ENCODE data around the gene FAM171A1.
A peak's percentile ranks its signal among the peaks of the same experiment; 100 is the strongest.
"Not testable (repeated sequence)": the region's sequence is repeated elsewhere in the genome, so short reads cannot be mapped to it uniquely, and the experiment has no call there.

Gene FAM171A1

DNA sequence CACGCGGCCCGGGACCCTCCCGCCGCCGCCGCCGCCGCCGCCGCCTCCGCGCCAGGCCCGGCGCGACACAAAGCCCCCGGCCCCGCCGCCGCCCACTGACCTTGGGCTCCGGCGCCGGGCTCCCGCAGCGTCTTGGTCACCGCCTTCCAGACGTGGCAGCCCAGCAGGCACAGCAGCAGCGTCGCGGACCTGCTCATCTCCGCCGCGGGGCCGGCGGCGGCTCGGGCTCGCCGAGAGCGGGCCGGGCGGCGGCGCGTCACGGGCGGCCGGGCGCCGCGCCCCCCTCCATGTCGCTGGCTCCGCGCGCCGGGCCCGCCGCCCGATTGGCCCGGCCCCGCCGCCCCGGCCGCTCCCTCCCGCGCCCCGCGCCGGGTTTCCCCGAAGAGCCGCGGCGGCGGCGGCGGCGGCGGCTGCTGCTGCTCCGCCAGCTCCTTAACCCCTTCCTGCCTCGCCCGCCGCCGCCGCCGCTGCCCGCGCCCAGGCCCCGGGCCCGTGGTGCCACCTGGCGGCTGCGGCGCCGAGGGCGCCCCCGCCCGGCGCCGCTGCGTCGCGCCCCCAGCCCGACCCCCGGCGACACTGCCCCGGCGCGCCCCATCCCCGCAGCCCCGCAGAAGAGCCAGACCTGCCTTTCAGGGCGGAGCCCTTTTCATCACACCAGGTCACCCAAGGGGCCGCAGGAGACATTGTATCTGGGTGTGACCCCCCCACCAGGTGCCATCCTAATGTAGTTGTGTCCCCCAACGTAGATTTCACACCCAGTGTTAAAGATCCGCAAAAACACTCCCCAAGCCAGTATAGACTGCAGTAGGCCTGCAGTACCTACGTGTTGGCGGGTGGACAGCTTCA is at the start of gene FAM171A1:
FAM171A1 (minus strand) TSS at position 434 of the 846 bp plus-strand sequence; CDS start at position 197, 237 bp downstream.
- DNase-seq = no peak

DNA sequence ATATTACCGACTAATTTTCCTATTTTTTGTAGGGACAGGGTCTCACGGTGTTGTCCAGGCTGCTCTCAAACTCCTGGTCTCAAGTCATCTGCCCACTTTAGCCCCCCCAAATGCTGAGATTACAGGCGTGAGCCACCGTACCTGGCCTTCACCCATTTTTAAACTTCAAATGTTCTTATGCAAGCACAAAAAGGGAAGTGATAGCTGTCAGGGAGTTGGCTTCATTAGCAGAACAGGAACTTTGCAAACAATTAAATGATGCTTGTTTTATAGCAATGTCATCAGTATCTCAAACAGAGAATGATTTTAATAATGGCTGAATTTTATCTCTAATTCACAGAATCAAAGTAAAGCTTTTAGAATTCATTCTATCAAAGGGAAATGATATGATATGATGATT is 49.8 kb upstream of the FAM171A1 start:
- no peak for DNase-seq

DNA sequence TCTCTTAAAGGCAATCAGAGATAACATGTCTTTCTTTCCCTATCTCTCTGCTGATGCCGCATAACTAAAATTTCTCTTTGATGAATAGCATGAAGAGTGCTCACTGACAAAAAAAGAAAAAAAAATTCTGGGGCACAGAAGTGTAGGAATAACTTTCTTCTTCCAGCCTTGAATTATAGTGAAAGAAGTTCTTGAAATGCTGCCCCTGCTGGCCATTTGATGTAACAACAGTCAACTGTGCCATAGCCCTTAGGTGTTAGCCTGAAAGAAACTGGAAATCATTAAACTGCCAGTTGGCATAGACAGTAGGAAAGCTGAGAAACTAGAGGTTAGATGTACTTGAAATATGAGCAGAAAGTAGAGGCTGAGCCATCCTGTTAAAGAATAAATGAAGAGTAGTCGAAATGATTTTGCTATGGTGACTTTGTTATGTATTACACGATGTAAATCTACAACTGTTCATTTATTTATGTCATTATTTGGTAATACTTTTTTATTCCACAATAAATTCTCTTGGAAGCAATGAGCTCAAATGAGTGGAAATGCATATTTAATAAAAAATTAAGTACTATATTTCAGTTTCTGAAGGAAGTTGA is 48.3 kb upstream of the FAM171A1 start:
- DNase-seq = peak in 1 of 2 experiments; percentile 36

DNA sequence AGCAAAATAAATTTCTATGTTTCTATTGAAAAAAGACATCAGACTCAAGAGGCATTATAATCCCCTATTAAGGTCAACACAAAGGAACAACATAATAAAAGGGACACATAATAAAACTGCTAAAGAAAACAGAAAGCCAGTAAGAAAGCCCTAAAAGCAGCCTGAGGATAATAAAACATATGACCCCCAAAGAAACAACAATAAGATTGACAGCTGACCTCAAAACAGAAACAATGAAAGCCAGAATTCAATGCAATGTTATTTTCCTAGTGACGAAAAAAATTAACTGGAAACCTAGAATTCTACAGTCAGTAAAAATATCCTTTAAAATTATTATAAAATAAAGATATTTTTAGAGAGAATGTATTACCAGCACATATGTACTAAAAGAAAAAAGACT is 44.9 kb upstream of the FAM171A1 start:
- DNase-seq = no peak

DNA sequence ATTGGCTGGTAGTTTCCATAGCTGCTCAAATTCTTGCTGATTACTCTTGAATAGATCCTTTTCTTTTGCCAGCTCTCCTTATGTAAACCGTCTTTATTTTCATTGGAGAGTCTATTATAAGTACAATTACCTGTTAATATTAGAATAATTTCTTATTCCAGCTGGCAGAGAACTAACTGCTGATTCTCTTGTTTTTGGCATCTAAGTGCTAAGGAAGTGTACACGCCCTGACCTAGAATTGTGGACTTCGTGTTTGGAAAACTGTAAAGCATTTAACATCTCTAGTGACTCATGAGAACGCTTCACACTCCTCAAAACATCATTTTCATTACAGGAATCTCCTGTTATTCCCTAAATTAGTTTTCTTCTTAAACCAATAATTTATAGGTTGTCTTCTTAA is 39.9 kb upstream of the FAM171A1 start:
- no peak for DNase-seq

DNA sequence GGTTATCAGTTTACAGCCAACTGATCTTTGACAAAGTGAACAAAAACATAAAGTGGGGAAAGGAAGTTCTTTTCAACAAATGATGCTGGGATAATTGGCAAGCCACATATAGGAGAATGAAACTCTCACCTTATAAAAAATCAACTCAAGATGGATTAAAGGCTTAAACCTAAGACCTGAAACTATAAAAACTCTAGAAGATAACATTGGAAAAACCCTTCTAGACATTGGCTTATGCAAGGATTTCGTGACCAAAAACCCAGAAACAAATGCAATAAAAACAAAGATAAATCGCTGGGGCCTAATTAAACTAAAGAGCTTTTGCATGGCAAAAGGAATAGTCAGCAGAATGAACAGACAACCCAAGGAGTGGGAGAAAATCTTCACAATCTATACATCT is 38.3 kb upstream of the FAM171A1 start:
- not testable (repeated sequence) for DNase-seq

DNA sequence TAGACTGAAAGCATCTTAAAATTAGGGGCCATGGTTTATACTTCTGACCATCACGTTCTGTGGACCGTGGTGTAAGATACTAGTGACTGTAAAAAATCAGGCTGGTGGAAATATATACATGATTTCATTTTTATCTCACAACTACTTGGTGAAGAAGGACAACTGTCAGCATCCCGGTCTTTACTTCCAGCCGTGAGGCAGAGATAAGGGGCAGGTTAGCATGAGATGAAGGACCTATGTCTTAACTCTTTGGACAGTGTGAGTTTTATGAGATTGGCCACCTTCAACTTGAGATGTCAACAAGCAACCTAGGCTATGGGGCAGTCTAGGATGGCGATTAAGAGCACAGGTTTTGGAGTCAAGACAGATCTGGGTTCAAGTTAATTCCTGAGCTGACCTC is 37.5 kb upstream of the FAM171A1 start:
- no peak for DNase-seq

DNA sequence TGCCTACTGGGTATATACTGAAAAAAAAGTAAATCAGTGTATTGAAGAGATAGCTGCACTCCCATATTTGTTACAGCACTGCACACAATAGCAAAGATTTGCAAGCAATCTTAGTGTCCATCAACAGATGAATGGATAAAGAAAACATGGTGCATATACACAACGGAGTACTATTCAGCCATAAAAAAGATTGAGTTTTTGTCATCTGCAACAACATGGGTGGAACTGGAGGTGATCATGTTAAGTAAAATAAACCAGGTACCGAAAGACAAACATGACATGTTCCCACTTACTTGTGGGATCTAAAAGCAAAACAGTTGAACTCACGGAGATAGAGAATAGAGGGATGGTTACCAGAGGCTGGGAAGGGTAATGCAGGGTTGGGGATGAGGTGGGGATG is 34.2 kb upstream of the FAM171A1 start:
- DNase-seq = no peak

DNA sequence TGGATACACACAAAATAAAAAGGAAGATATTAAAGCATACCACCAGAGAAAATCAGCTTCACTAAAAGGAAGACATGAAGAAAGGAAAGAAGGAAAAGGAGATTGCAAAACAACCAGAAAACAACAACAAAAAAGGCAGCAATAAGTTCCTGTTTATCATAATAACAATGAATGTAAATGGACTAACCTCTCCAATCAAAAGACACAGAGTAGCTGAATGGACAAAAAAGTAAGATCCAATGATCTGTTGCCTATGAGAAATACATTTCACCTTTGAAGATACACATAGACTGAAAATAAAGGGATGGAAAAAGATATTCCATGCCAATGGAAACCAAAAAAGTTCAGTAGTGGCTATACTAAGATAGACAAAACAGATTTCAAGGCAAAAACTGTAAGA is 30.3 kb upstream of the FAM171A1 start:
- DNase-seq = no peak

DNA sequence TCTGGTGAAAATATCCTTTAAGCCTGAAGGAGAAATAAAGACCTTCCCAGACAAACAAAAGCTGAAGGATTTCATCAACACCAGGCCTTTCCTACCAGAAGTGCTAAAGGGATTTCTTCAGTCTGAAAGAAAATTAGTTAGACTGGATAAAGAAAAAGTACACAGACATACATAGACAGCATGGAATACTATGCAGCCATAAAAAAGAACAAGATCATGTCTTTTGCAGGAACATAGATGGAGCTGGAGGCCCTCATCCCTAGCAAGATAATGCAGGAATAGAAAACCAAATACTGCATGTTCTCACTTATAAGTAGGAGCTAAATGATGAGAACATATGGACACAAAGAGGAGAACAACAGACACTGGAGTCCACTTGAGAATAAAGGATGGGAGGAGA is 29.4 kb upstream of the FAM171A1 start:
- not testable (repeated sequence) for DNase-seq

DNA sequence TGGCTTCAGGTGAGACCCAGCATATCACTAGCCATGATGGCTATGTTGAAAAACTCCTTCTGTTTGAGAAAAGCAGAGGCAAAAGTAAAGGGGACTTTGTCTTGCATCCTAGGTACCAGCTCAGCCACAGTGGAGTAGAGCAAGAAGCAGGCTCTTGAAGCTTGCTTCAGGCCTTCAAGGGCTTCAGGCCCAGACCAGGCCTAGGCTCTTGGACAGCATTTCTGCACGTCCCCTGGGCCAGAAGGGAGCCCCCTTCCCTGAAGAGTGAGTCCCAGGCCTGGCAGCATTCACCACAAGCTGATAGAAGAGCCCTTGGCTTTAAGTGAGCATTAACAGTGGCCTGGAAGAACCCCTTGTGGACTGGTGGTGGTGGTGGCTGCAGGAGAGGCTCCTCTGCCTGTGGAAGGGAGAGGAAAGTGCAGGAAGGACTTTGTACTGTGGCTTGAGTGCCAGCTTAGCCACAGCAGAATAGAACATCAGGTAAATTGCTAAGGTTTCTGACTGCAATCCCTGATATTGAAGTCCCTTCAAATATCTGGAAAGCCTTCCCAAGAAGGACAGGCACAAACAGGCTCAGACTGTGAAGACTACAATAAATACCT is 28.1 kb upstream of the FAM171A1 start:
- DNase-seq = no peak

DNA sequence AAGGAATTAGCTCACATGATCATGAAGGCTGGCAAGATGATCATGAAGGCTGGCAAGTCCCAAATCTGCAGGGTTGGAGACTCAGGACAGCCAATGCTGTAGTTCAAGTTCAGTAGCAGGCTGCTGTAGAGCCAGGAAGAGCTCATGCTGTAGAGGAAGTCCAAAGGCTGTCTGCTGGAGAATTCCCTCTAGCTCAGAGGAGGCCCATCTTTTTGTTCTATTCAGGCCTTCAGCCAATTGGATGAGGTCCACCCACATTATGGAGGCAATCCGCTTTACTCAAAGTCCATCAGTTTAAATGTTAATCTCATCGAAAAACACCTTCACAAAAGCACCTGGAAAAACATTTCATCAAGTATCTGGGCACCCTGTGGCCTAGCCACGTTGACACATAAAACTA is 24.8 kb upstream of the FAM171A1 start:
- DNase-seq = no peak

DNA sequence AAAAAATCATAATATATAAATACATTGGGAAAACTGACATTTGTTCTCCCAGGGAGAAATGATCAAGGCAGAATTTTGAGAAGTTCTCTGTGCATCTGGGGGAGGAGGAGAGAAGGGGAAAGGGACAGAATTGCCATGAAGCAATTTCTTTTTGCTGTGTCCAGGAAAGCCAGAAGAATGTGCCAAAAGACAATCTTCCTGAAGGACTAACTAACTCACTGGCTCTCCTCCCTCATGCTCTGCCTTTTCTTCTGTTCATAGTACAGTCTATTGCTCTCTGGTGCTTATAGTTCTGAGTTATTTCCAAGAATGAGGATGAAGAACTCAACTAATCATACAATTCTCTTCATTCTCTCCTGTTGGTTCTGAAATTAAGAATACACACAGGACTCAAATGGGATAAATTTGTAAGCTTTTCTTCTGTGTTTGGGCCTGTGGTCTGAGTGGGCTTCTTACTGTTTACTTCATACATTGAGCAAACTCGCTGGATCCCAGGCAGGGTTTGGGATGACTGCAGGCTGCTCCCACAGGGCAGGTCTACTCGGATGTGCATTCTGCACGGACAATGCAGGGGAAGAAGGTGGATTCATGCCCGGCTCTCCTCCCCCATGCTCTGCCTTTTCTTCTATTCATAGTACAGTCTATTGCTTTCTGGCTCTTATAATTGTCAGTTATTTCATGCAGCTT is 22.2 kb upstream of the FAM171A1 start:
- DNase-seq = no peak

DNA sequence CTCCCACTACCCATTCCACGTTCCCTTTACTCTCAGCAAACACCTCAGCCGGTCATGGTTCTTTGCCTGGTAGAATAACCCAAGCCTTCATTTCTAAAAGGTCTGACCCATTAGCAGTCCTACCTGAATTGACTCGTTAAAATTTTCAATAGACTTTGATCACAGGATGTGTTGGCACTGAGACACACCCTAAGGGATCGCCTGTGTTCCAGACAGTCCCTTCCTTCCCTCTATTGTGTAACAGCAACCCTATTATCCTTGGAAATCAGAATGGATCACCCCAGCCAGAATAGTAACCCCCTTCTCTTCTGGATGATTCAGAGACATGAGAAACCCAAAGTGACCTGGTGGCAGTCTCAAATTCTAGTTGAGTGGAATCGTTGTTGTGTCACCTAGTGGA is 20.4 kb upstream of the FAM171A1 start:
- DNase-seq = no peak

DNA sequence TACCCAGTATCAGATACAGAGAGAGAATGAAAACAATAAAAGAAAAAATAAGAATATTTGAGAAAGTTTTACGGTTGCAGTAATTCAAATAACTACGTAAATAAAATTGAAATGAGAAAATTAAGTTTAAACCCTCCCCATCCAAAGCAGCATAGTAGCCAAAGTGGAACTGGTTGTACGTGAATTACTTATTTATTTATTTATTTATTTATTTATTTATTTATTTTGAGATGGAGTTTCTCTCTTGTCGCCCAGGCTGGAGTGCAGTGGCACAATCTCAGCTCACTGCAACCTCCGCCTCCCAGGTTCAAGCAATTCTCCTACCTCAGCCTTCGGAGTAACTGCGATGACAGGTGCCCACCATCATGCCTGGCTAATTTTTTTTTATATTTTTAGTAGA is 17.1 kb upstream of the FAM171A1 start:
- not testable (repeated sequence) for DNase-seq

DNA sequence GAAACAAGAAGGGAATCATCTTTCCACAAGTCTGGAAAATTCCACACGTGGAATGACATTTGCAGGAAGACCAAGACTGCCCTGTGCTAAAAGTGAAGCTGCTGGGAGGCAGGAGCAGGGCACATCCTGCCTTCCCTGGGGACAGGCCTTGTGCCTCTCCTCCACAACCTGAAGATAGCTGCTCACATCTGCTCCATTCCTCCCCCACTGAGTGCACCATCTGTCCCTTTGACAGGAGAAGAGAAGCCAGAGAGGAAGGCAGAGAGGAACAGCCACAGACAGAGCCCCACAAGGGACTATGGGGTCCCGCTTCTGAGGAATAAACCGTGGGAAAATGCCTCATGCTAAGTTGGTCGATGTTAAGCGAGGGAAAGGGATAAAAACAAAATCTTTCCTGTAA is 15.9 kb upstream of the FAM171A1 start:
- DNase-seq = peak in 1 of 2 experiments; percentile 56

DNA sequence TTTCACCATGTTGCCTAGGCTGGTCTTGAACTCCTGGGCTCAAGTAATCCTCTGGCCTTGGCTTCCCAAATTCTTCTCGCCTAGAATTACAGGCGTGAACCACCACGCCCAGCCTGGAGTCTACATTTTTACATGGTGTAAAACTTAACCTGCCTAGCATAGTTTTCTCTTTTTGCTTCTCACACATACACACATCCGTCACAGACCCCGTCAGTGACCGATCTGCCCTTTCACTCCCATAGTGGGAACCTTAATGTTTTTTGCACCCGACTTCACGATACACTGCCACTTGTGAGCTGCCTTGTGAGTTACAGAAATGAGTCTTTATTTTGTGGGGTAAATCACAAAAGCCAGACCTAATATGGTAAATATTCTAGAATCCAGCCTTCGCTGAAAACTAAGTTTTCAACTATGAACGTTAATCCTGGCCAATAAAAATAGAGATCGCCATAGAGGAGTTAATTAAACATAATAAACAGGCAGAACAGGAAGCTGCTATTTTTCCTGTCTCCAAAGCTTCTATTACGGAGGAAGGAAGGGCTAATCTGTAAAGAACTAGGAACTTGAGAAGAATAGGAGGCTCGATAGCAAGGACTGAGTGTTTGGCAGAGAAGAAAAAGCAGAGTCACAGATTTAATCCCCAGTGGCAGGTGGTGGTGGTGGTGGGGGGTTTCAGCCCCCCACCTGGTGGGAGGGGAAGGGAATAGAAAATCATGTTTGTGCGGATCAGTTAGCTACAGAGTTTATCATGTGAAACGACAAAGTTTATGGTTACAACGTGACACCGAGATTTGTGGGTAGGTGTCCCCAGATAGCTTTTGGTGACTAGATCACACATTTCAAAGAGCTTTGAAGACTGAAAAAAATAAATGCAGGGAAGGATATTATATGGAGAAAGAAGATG is 14.7 kb upstream of the FAM171A1 start:
- no peak for DNase-seq

DNA sequence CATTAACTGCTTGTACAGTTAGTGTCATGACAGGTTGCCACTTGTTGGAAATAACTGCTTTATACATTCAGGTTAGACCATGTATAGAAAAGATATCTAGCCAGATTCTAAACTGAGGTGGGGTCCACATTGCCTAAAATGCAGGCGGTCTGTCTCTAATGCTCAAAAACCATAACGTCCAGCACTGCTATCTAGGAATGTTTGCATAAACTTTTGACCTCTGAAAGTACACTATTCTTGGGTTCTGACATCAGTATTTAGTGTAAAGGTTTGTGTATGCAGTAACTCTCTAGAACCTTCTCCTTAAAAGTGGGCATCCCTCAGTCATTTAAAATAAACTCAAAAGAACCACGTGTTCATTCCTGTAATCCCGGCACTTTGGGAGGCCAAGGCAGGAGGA is 10.3 kb upstream of the FAM171A1 start:
- no peak for DNase-seq

DNA sequence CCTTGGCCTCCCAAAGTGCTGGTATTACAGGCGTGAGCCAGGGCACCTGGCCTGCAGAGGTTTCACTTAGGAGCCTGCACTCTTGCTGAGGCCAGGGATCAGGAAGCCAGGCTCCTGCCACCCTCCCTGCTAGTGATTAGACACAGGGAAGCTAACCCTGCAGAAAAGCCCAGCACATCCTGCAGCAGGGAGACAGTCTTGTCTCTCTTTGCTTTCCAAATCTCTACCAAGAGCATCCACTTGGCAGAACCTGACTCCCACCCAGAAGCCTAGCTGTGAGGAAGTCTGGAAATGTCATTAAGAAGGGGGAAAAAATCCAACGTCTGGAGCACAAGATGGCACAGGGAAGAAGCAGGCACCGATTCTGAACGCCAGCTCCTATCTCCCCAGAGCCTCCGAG is 8.0 kb upstream of the FAM171A1 start:
- DNase-seq = no peak

DNA sequence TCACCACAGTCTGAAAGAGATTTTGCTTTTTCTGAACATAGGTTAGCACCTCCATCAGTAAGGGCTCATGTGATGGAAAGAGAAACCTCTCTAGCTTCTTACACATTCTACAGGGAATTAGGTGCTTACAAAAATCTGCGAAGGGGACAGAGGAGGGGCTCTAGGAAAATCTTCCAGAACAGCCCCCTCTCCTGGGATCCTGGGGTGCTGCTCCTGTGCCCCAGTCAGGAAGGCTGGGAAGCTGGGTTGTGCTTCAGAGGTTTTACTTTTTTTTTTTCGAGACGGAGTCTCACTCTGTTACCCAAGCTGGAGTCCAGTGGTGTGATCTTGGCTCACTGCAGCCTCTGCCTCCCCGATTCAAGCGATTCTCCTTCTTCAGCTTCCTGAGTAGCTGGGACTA is 7.5 kb upstream of the FAM171A1 start:
- DNase-seq = no peak

DNA sequence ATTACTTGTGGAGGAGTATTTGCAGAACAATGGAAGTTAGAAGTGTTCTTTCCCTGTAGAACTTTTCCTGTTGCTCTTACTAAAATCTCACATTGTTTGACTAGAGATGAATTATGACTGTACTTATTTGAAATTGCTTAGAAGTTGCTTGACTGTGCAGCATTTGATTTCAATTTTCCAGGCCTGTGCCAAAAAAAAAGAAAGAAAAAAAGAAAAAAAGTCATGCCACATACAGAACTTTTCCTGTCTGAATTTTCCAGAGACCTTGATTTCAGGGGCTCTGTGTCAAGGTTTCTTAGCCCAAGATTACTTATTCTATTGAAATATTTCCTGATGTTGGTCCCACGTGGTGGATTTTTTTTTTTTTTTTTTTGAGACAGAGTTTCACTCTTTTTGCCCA is 3.5 kb upstream of the FAM171A1 start:
- no peak for DNase-seq

DNA sequence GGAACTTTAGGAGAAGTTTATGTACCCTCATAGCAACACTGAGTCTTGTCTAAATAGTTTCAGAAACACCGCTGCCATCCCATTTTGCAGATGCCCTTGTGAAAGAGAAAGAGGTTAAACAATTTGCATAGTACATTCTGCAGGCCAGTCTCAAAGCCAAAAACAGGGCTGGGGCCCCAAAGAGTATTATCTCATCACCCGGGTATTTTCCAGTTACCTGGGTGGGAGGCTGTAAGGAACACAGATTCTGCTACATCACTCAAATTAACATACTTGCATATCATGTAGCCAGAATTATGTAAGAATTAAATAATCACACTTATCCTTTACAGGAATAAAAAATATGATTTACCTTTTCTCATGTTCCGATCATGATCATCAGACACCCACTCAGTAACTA is 3.1 kb upstream of the FAM171A1 start:
- DNase-seq = no peak

DNA sequence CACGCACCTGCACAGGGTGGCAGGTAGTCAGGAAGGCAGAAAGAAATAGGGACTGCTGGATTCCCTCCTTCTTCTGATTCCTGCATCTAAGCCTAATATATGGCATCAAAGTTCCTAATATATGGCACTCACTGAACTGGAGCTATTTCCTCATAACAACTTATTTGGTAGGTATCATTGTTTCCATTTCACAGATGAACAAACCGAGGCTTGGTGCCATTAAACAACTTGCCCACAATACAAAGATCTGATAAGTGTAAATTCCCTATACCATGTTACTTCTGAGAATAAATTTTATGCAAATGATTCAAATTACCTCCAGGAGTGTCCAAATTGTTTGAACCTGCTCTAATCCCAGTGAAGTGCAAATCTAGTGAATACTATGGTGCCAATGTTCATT is 2.1 kb upstream of the FAM171A1 start:
- no peak for DNase-seq

Data from cerebellar nuclear complex (tissue), 1 donor.